ELR (cell line): ENCODE data around the gene UBA1.

Experiments
- DNase-seq: peaks from one replicate; pipeline ENCODE4 v3.0.0-alpha.2; 2015; ENCODE audit warnings: low read depth

Gene UBA1

GRCh38 chrX:47212381-47213293 is 19.0 kb downstream of the UBA1 start:
- DNase-seq = no peak

GRCh38 chrX:47214435-47215077 is 20.9 kb downstream of the UBA1 start:
- DNase-seq = no peak

DNA sequence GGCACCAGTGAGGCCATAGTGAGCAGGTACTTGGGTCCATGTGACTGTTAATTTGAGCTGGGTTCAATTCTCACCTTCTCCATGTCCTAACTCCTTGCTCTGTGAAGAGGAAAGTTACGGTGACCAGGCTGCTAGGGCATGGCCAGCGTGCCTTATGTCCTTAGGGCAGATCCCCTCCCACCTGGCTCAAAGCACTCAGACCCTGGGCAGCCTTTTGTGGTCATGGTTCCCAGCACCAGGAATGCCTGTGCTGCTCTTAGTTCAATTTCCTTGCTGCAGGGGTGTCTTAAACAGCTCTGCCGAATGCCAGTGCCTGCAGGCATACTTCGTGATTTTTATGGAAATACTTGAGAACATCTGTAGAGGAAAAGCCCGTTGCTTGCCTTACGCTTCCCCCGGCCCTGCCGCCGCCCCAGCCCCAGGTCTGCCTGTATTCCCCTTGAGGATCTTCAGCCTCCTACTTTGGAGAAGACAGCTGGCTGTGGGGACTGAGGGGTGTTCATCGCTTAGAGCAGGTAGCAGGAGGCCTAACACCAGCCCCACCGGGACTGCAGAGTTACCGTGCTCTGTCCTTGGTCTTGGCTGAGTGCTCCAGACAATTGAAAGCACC is 21.8 kb downstream of the UBA1 start:
- no peak for DNase-seq

DNA sequence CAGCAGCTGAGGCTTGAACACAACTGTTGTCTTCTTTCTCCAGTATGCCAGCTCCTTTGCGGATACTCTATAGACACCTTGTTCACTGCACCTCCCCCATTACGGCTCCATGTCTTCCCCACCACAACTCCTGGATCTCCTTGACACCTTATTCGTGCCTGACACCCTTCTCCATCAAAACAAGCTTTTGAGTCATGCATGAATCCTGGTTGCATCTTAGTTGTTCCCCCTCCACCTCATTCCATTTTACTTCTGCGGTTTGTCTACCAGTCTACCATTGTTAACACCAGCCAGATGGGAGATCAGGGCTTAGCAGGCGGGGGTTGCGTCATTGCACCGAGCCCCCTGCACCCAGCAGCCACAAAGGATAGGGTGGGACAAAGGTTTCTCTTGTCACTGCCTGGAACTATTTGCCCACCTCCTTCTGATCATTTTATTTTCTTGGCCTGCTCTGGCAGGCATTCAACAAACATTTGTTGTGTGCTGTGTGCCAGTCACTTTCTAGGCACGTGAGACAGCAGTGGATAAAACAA is 22.8 kb downstream of the UBA1 start:
- peak; percentile 44 for DNase-seq

DNA sequence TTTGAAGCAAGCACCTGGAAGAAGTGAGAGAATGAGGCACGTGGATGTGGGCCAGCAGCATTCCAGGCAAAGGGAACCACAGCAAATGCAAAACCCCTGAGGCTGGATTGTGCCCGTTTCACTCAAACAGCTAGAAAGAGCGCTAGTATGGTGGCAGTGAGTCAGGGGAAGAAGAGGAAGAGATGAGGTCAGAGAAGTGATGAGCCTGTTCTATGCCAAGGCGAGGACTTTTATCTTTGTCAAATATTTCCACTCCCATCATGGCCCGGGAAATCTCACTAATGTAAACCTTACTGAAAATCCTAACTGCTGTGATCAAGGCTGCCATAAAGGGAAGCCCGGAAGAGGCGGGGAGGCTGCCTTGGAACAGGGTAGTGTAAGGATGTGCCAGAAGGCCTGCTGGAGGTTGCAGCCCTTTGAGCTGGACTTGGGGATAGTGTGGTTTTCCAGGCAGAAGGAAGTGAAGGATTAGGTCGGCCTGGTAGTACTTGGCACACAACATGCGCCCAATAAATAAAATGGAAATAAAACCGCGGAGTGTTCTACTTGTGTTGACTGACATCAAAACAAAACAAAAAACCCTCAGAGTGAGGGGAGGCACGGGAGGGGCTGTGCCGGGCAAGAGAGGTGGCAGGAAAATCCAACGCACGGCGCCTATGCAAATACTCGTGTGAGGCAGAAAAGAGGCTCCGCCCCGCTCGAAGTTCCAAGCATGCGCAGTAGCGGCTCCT is 23.7 kb downstream of the UBA1 start:
- peak; percentile 90 for DNase-seq

- peak; percentile 97 for DNase-seq
Measured at GRCh38 chrX:47217852-47218279, 24.2 kb downstream of the UBA1 start.

- peak; percentile 75 for DNase-seq
Measured at GRCh38 chrX:47218280-47218919, 24.8 kb downstream of the UBA1 start, which contains the start of gene CDK16. TSS of gene CDK16 (plus strand) at chrX:47218681. CDS start at chrX:47223558, 4,877 bp downstream.

DNA sequence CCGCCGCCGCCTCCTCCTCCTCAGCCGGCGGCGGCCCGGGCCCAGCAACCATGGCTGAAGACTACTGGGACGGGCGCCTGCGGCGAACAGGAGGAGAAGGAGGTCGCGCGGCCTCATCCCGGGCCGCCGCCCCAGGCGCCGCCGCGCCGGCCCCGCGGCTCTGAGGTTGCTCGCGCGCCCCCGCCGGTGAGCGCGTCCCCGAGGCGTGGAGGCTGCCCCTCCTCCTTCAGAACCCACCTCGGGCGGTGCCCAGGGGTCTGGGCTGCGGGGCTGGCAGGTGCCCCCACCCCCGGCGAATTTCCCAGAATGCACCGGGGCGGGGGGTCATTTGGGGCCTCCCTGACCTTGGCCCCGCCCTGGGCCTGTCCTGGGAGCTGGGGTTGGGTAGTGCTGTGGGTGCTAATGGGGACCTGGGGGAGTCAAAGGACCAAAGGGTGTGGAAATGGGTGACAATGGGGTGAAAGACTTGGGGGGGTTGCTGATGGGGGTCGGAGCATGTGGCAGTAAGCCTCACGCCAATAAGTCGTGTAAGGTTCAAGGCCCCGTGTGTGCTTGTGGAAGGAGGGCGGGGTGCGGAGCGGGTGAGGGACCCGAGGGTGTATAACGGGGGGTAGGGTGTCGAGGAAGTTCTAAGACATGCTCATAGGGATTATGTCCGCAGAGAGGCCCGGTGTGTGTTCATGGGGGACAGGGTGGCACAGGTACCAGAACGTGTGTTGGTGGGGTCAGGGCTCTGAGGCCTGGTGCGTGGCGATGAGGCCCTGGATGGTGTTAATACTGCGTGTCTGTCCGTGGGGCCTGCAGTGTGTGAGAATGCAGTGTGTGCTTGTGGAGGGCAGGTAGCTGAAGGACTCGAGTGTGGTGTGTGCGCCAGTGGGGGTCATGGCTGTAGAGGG is 25.5 kb downstream of the UBA1 start:
- DNase-seq = peak; percentile 43

DNA sequence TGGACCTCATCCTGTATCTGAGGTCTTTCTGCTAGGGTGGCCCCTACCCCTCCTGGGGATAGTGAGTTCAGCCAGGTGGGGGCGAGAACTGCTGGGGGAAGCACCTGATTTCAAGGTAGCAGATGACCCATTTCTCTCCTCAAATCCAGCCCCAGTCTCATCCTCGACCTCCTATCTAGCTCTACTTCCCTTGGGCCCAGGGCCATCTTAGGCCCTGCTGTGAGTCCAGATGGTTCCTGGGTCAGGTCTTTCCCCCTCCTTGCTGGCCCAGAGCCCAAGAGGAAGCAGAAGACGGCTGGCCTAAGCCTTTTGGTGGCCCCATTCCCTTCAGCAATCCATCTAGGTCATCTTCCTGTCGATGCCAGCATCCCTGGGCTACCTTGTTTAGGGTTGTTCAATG is 28.1 kb downstream of the UBA1 start:
- DNase-seq = no peak

- DNase-seq = no peak
Measured at GRCh38 chrX:47222751-47223350, 29.2 kb downstream of the UBA1 start.

DNA sequence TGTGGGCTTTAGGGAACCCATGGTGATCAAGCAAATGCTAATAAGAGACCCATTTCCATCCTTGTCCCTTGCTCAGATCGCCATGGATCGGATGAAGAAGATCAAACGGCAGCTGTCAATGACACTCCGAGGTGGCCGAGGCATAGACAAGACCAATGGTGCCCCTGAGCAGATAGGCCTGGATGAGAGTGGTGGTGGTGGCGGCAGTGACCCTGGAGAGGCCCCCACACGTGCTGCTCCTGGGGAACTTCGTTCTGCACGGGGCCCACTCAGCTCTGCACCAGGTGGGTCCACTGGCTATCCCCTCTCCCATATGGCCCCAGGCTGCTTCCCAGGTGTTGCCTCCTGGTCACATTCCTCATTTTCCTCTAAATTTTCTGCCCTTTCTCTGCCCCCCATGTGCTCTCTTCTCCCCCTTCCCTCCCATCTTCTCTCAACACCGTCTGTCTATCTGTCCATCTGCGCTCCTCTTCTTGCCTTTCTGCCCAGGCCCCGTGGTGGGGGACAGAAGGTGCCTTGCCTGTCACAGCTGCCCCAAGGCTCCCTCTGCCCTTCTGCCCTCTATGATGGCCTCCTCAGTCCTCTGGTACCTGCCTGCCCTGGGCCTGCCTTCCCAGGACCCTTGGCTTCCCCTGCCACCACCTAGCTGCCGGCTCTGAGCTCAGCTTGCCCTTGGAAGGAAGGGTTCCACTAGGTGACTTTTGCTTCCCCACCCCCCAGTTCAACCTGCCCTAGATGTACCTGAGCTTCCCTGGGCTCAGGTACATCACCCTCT is 30.0 kb downstream of the UBA1 start:
- no peak for DNase-seq

- DNase-seq = no peak
Measured at GRCh38 chrX:47224266-47224895, 30.8 kb downstream of the UBA1 start.

DNA sequence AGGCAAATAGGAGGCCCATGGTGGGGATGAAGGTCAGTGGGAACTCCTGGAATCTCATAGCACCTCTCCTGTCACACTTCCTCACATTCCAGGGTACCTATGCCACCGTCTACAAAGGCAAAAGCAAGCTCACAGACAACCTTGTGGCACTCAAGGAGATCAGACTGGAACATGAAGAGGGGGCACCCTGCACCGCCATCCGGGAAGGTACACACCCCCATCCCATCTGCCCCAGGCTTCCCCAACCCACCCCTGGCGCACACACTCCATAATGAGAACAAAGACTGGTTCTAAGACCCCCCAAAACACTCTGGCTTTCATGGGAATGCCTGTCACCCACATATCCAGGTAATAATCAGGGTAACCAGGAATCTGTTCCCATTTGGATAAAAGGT is 31.3 kb downstream of the UBA1 start:
- no peak for DNase-seq

DNA sequence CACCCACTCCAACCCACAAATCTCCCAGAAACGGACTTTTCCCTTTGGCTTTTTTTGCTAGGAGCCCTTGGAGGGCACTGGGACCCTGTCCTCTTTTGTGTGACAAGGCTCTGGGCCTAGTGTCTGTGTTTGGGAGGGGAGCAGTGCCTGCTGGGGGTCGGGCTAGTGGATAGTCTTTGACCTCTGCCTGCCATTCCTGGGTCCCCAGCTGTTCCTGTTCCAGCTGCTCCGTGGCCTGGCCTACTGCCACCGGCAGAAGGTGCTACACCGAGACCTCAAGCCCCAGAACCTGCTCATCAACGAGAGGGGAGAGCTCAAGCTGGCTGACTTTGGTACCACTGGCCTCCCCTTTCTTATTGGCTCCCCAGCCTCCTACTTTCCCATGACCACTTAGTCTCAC is 32.4 kb downstream of the UBA1 start:
- DNase-seq = no peak

GRCh38 chrX:47226531-47227333 is 33.1 kb downstream of the UBA1 start:
- DNase-seq = no peak

DNA sequence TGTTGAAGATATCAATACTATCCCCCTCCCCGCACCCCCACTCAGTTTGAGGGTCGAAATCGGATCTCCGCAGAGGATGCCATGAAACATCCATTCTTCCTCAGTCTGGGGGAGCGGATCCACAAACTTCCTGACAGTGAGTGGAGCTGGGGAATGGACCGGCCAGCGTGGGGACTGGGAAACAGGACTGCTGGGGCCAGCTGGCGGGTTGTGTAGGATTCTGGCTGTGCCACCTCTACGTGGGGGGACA is 33.6 kb downstream of the UBA1 start:
- no peak for DNase-seq

DNA sequence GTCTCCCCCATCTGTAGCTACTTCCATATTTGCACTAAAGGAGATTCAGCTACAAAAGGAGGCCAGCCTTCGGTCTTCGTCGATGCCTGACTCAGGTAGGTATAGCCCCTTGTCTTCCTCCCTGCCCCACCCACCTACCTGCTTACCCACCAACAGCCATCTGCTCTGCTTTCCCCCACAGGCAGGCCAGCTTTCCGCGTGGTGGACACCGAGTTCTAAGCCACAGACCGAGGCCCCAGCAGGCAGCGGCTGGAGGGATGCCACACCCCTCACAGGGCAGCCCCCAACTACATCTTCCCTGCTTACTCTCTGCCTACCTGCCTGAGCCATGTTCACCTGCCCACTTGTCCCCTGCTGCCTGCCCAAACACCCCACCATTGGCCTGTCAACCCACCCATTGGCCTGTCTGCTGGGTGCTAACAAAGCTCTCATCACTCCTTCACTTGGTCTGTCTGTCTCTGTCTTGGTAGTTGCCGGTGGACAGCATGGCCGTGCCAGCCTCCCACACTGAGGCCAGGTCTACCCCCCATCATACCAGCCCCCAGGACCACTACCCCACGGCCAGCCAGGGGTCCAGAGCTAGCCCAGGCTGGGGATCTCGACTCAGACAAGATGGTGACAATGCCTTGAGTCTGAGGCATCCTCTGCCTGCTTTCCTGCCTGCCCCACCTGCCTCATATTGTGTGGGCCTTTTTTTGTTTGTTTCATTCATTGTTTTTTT is 35.1 kb downstream of the UBA1 start:
- DNase-seq = no peak
